Thyroid gland (tissue), 4 donors: ENCODE measurements around the gene CDC42EP5.
"Not testable (repeated sequence)": the region's sequence is repeated elsewhere in the genome, so short reads cannot be mapped to it uniquely, and the experiment has no call there.

ENCODE experiments used
- CTCF ChIP-seq, 6 experiments: fragments of 200-600 bp in 3 of 6; fragments of 450-650 bp in 3 of 6; sonication (generic) in 3 of 6; IDR thresholded peaks; one replicate each; pipeline ENCODE4 v1.5.1; 2016 to 2019; ENCODE audit warnings: antibody characterized with exemption in 6 of 6, mild to moderate bottlenecking in 2 of 6, inconsistent platforms in 1 of 6, moderate library complexity in 1 of 6
- POLR2A ChIP-seq, 2 donors: fragments of 450-650 bp; IDR thresholded peaks; one replicate each; pipeline ENCODE4 v1.6.1; 2017; ENCODE audit warnings: antibody characterized with exemption in 2 of 2, mild to moderate bottlenecking in 2 of 2, moderate library complexity in 1 of 2

GRCh38 chr19:54509200-54509940, 36.3 kb upstream of the CDC42EP5 start:
- not testable (repeated sequence) for TF ChIP-seq CTCF, POLR2A (IDR thresholded peaks at IDR 0.05)
